ENCODE results near the gene CTDSP1.

CTDSP1 gene

DNA sequence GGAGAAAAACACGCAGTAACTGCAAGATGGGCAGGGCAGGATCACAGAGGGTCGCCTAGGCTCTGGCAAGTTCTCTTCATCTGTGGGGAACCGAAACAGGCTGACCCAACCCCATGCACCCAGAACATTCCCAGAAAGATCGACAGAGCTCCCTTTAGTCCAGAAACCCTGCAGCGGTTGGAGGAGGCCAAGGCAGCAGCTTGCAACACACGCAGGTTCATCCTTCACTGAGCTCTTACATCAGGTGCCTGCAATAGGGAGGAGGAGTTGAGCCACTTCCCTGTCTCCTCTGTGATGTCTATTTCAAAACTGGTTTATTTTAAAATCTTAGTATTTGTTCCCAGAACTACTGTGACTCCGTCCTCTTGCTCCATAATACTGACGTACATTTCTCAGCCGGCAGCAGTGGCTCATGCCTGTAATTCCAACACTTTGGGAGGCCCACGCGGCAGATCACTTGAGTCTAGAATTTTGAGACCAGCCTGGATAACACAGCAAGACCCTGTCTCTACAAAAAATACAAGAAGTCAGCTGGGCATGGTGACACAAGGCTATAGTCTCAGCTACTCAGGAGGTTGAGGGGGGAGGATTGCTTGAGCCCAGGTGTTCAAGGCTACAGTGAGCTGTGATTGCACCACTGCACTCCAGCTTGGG is 29.1 kb upstream of the CTDSP1 start:
- Histone ChIP-seq H3K9ac (ENCODE audit: insufficient read length, low read depth) (no peak overlapping the region), H3K27me3 (ENCODE audit: insufficient read depth, insufficient read length) (no peaks in the 10 kb centered on the region), H3K4me3 (ENCODE audit: insufficient read length, low read depth) (no peak overlapping the region), H3K4me1 (ENCODE audit: insufficient read depth, insufficient read length) (peaks cover 7% of the 10 kb centered on the region), H3K36me3 (ENCODE audit: insufficient read depth, insufficient read length, low read length) (no peaks in the 10 kb centered on the region), H3K9me3 (ENCODE audit: insufficient read depth, low read length) (no peaks in the 10 kb centered on the region)
- DNase-seq (ENCODE audit: low read depth, low spot score): no peak
- TF ChIP-seq SUZ12 (IDR thresholded peaks at IDR 0.05; ENCODE audit: extremely low read depth, insufficient read depth, insufficient read length) (no peak), ZNF274 (IDR thresholded peaks at IDR 0.05; ENCODE audit: low read depth, low read length) (no peak), YY1 (IDR thresholded peaks at IDR 0.05; ENCODE audit: insufficient read depth, insufficient read length) (no peak)

DNA sequence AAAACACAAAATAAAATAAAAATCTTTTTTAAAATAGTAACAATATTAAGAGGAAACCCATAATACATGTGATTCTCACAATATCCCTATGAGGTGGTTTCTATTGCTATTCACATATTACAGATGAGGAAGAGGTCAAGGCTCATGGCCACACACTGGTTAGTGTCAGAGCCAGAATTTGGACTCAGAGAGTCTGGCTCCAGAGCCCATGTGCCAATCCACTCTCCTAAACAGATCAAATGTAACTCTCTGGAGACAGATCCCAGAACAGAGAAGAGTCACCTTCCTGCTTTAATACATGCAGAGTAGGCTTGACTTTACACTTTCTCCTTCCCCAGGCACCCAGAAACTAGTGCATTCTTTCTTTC is 27.7 kb upstream of the CTDSP1 start:
- H3K4me3 ChIP-seq (ENCODE audit: insufficient read length, low read depth): no peak overlapping the region
- no peak for TF ChIP-seq SUZ12 (IDR thresholded peaks at IDR 0.05; ENCODE audit: extremely low read depth, insufficient read depth, insufficient read length)
- no peak for TF ChIP-seq YY1 (IDR thresholded peaks at IDR 0.05; ENCODE audit: insufficient read depth, insufficient read length)
- TF ChIP-seq ZNF274 (IDR thresholded peaks at IDR 0.05; ENCODE audit: low read depth, low read length): no peak
- no peaks in the 10 kb centered on the region for H3K36me3 ChIP-seq (ENCODE audit: insufficient read depth, insufficient read length, low read length)
- H3K9me3 ChIP-seq (ENCODE audit: insufficient read depth, low read length): no peaks in the 10 kb centered on the region
- no peaks in the 10 kb centered on the region for H3K27me3 ChIP-seq (ENCODE audit: insufficient read depth, insufficient read length)
- peaks cover 7% of the 10 kb centered on the region for H3K4me1 ChIP-seq (ENCODE audit: insufficient read depth, insufficient read length)
- no peak for DNase-seq (ENCODE audit: low read depth, low spot score)
- H3K9ac ChIP-seq (ENCODE audit: insufficient read length, low read depth): no peak overlapping the region

DNA sequence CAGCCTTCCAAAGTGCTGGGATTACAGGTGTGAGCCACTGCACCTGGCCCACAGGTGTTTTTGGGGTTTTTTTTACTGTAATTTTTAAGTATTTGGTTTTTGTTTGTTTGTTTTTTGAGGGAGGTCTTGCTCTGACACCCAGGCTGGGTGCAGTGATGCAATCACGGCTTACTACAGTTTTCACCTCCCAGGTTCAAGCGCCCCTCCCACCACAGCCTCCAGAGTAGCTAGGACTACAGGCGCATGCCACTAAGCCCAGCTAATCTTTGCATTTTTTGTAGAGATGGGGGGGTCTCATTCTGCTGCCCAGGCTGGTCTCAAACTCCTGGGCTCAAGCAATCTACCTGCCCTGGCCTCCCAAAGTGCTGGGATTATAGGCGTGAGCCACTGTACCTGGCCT is 24.9 kb upstream of the CTDSP1 start:
- no peak overlapping the region for H3K9ac ChIP-seq (ENCODE audit: insufficient read length, low read depth)
- TF ChIP-seq ZNF274 (IDR thresholded peaks at IDR 0.05; ENCODE audit: low read depth, low read length) (no peak), SUZ12 (IDR thresholded peaks at IDR 0.05; ENCODE audit: extremely low read depth, insufficient read depth, insufficient read length) (no peak), YY1 (IDR thresholded peaks at IDR 0.05; ENCODE audit: insufficient read depth, insufficient read length) (no peak)
- no peaks in the 10 kb centered on the region for H3K9me3 ChIP-seq (ENCODE audit: insufficient read depth, low read length)
- H3K4me1 ChIP-seq (ENCODE audit: insufficient read depth, insufficient read length): peaks cover 7% of the 10 kb centered on the region
- H3K36me3 ChIP-seq (ENCODE audit: insufficient read depth, insufficient read length, low read length): no peaks in the 10 kb centered on the region
- no peaks in the 10 kb centered on the region for H3K27me3 ChIP-seq (ENCODE audit: insufficient read depth, insufficient read length)
- no peak for DNase-seq (ENCODE audit: low read depth, low spot score)
- H3K4me3 ChIP-seq (ENCODE audit: insufficient read length, low read depth): no peak overlapping the region

DNA sequence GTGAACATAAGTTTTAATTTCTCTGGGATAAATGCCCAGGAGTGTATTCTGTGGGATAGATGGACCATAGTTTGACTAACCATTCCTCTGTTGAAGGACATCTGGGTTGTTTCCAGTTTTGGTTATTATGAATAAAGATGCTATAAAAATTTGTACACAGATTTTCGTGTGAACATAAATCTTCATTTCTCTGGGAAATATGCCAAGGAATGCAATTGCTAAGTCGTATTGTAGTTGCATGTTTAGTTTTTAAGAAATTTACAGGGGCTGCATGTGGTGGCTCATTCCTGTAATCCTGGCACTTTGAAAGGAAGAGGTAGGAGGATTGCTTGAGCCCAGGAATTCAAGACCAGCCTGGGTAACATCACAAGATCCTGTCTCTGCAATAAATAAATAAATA is 24.5 kb upstream of the CTDSP1 start:
- no peak overlapping the region for H3K4me3 ChIP-seq (ENCODE audit: insufficient read length, low read depth)
- peaks cover 6% of the 10 kb centered on the region for H3K4me1 ChIP-seq (ENCODE audit: insufficient read depth, insufficient read length)
- DNase-seq (ENCODE audit: low read depth, low spot score): no peak
- H3K9me3 ChIP-seq (ENCODE audit: insufficient read depth, low read length): no peaks in the 10 kb centered on the region
- no peak overlapping the region for H3K9ac ChIP-seq (ENCODE audit: insufficient read length, low read depth)
- no peaks in the 10 kb centered on the region for H3K27me3 ChIP-seq (ENCODE audit: insufficient read depth, insufficient read length)
- TF ChIP-seq YY1 (IDR thresholded peaks at IDR 0.05; ENCODE audit: insufficient read depth, insufficient read length) (no peak), ZNF274 (IDR thresholded peaks at IDR 0.05; ENCODE audit: low read depth, low read length) (no peak), SUZ12 (IDR thresholded peaks at IDR 0.05; ENCODE audit: extremely low read depth, insufficient read depth, insufficient read length) (no peak)
- H3K36me3 ChIP-seq (ENCODE audit: insufficient read depth, insufficient read length, low read length): no peaks in the 10 kb centered on the region

GRCh38 chr2:218378053-218378452 is 21.6 kb upstream of the CTDSP1 start:
- no peak for DNase-seq (ENCODE audit: low read depth, low spot score)
- Histone ChIP-seq H3K4me1 (ENCODE audit: insufficient read depth, insufficient read length) (peaks cover 6% of the 10 kb centered on the region), H3K4me3 (ENCODE audit: insufficient read length, low read depth) (no peak overlapping the region), H3K9me3 (ENCODE audit: insufficient read depth, low read length) (no peaks in the 10 kb centered on the region), H3K27me3 (ENCODE audit: insufficient read depth, insufficient read length) (no peaks in the 10 kb centered on the region), H3K36me3 (ENCODE audit: insufficient read depth, insufficient read length, low read length) (no peaks in the 10 kb centered on the region), H3K9ac (ENCODE audit: insufficient read length, low read depth) (no peak overlapping the region)
- TF ChIP-seq YY1 (IDR thresholded peaks at IDR 0.05; ENCODE audit: insufficient read depth, insufficient read length) (no peak), SUZ12 (IDR thresholded peaks at IDR 0.05; ENCODE audit: extremely low read depth, insufficient read depth, insufficient read length) (no peak), ZNF274 (IDR thresholded peaks at IDR 0.05; ENCODE audit: low read depth, low read length) (no peak)

- Histone ChIP-seq H3K9me3 (ENCODE audit: insufficient read depth, low read length) (no peaks in the 10 kb centered on the region), H3K4me3 (ENCODE audit: insufficient read length, low read depth) (no peak within 1 kb of the TSS), H3K27me3 (ENCODE audit: insufficient read depth, insufficient read length) (peaks cover 10% of the 10 kb centered on the region), H3K9ac (ENCODE audit: insufficient read length, low read depth) (no peak within 1 kb of the TSS), H3K36me3 (ENCODE audit: insufficient read depth, insufficient read length, low read length) (no peaks in the 10 kb centered on the region), H3K4me1 (ENCODE audit: insufficient read depth, insufficient read length) (peaks cover 18% of the 10 kb centered on the region)
- no peak for TF ChIP-seq YY1 (IDR thresholded peaks at IDR 0.05; ENCODE audit: insufficient read depth, insufficient read length)
- TF ChIP-seq SUZ12 (IDR thresholded peaks at IDR 0.05; ENCODE audit: extremely low read depth, insufficient read depth, insufficient read length): no peak
- TF ChIP-seq ZNF274 (IDR thresholded peaks at IDR 0.05; ENCODE audit: low read depth, low read length): no peak
- DNase-seq (ENCODE audit: low read depth, low spot score): no peak
Measured at GRCh38 chr2:218381916-218382366, 17.7 kb upstream of the CTDSP1 start, which contains the start of gene SLC11A1. Gene SLC11A1, plus strand, starts transcription at chr2:218382273. Its CDS starts 96 bp downstream, at chr2:218382369.

DNA sequence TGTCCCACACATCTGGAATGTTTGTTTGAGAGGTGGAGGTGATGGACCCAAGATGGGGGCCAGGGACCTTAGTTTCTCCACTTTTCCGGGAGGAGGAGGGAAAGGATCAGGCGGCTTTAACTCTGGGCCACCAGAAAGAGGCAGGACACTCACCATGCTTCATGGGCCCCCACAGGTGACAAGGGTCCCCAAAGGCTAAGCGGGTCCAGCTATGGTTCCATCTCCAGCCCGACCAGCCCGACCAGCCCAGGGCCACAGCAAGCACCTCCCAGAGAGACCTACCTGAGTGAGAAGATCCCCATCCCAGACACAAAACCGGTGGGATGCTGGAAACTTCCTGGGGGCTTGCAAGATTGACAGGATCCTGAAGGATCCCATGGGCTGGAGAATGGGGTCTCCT is 16.9 kb upstream of the CTDSP1 start:
- Histone ChIP-seq H3K36me3 (ENCODE audit: insufficient read depth, insufficient read length, low read length) (no peaks in the 10 kb centered on the region), H3K9me3 (ENCODE audit: insufficient read depth, low read length) (no peaks in the 10 kb centered on the region), H3K9ac (ENCODE audit: insufficient read length, low read depth) (no peak overlapping the region), H3K4me3 (ENCODE audit: insufficient read length, low read depth) (no peak overlapping the region), H3K4me1 (ENCODE audit: insufficient read depth, insufficient read length) (peaks cover 20% of the 10 kb centered on the region), H3K27me3 (ENCODE audit: insufficient read depth, insufficient read length) (peaks cover 13% of the 10 kb centered on the region)
- DNase-seq (ENCODE audit: low read depth, low spot score): no peak
- TF ChIP-seq YY1 (IDR thresholded peaks at IDR 0.05; ENCODE audit: insufficient read depth, insufficient read length) (no peak), SUZ12 (IDR thresholded peaks at IDR 0.05; ENCODE audit: extremely low read depth, insufficient read depth, insufficient read length) (no peak), ZNF274 (IDR thresholded peaks at IDR 0.05; ENCODE audit: low read depth, low read length) (no peak)

All from NT2/D1 (cell line).